Left ventricle myocardium superior (tissue), 1 donor: ENCODE results near the gene KCTD15. TPM values are rescaled to one million over a fixed set of nuclear protein-coding genes. Genes with fewer than 3 reads are reported as not detected.

ENCODE experiments used
- ATAC-seq: fragments of 200-7000 bp; cut with Tn5 transposase; one replicate; pipeline ENCODE4 v1.9.1; 2020; ENCODE audit warnings: mild to moderate bottlenecking, moderate library complexity
- DNase-seq: peaks from one replicate; pipeline ENCODE4 v3.0.0-alpha.2; 2020
- intact Hi-C: fragments of 100-400 bp; cut with micrococcal nuclease; formaldehyde crosslinking; loops from one replicate; pipeline ENCODE4 v1.11.0; 2022
- total RNA-seq: library from RNA; stranded (reverse); fragmentation: NEBNext Ultra II Directional; extraction: Animal tissue kit (Norgen Biotek cat#: 25700); gene quantifications from one replicate; pipeline ENCODE4 v1.2.1, GENCODE V29; 2021
- donor health status: DM: no; HTN: yes; CAD: no; lungs with severe emphysema.

The KCTD15 gene
- total RNA-seq, 1 donor from 2014 or later = 9.6 TPM

DNA sequence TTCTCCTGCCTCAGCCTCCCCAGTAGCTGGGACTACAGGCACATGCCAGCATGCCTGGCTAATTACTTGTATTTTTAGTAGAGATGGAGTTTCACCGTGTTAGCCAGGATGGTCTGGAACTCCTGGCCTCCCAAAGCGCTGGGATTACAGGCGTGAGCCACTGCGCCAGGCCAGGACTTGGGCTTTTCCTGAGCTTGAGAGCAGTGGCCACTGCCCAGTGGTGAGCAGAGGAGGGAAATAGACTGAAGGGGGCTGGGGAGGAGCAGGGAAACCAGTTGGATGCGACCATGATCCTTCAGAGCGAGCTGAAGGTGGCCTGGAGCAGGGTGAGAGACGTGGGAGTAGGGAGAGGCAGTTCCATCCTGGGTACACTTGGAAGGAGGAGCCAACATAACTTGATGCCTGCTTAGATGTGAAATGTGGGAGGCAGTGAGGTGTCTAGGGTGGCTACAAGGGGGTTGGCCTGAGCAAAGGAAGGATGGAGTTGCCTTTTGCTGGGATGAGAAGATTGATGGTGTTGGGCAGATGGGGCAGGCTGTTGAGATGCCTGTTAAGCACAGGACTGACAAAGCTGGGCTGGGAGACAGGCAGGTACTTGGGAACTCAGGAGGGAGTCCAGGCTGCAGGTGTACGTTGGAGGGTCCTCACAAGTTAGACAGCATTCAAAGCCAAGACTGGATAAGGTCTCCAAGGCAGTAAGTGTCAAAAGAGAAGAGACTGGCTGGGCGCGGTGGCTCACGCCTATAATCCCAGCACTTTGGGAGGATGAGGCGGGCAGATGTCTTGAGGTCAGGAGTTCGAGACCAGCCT, 31.8 kb downstream of the KCTD15 start:
- intact Hi-C loops = no loop called here

DNA sequence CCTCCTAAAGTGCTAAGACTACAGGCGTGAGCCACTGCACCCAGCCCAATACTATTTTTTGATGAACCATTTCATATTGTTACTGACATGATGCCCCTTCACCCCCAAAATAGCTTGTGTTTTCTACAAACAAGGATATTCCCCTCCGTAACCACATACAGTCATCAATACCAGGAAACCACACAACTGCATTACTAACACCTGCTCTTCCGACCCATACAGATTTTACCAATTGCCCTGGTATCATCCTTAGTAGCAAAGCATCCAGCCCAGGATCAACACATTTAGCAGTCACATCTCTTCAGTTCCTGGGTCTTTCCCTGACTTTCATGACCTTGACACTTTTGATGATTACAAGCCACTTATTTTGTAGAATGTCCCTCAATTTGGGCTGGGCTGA, 33.6 kb downstream of the KCTD15 start:
- intact Hi-C loops = no loop called here
- ATAC-seq (no peak), DNase-seq (no peak)

More for the DNA sequence above, 31.8 kb downstream of the KCTD15 start:
- ATAC-seq (no peak), DNase-seq (no peak)

DNA sequence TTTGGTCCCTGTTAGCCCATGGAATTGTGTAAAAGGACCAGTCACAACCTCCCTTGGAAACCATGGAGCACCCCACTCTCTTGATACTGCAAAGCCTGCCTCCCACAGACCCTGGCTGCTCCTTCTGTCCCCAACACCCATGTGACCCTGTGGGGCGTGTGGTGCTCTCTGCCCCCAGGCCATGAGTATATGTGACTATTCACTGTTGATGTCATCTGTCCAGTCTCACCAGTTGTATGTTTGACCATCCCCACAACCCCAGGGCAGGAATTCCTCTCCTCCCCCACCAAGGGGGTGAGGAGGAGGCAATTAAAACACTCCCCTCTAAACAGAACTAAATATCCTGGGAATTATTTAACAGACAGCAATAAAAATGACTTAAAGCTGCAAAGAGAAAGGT, 35.2 kb downstream of the KCTD15 start:
- intact Hi-C loops = no loop called here

DNA sequence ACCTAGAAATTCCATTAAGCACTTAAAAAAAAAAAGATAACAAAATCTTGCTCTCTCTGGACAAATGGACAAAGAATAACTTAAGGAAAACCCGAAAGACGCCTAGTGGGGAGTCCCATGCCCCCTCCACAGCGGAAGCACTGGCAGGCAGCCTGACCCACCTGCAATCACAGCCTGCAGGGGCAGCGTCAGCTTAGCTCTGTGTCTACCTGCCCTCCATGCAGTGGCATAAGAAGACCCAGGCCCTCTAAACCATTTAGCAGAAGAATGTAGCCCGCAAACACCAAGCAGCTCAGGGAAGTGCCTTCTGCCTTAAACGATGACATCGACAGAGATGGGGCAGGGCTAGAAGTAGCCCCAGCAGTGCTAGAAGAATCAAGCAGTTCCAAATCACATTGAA, 36.0 kb downstream of the KCTD15 start:
- no peak for ATAC-seq
- intact Hi-C loops = no loop called here
- no peak for DNase-seq

More for the DNA sequence above, 35.2 kb downstream of the KCTD15 start:
- ATAC-seq (no peak), DNase-seq (no peak)

DNA sequence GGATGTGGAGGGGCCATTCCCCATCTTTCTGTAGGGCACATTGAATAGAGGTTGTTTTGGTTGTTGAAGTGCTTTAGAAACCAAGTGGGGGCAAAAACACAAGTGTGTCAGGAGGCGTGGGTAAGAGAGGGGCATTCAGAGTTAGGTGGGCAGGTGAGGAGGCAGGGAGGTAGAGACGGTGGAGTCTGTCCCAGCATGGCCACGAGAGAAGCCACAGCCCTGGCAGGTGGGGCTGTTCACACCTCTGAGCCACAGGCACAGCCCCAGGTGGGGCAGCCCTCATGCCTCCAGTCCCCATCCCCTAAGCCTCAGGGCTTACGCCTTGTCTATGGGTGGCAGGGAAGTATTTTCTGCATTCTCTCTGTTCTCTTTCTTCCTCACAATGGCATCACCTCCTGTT, 43.7 kb downstream of the KCTD15 start:
- intact Hi-C loops = no loop called here
- DNase-seq = no peak
- no peak for ATAC-seq

DNA sequence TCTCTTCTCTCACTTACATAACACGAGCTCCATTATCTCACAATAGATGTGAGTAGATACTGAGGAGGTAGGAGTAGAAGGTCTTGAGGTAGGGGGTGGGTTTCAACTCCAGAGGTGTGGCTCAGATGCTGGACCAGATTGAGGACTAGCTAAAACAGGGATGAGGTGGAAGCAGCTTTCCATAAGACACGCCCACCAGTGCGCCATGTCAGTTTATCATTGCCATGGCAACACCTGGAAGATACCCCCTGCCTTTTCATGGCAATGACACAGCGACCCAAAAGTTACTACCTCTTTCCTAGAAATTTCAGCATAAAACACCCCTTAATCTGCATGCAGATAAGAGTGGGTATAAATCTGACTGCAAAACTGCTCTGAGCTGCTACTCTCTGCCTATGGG, 44.1 kb downstream of the KCTD15 start:
- DNase-seq (no peak), ATAC-seq (no peak)
- intact Hi-C loops = no loop called here

DNA sequence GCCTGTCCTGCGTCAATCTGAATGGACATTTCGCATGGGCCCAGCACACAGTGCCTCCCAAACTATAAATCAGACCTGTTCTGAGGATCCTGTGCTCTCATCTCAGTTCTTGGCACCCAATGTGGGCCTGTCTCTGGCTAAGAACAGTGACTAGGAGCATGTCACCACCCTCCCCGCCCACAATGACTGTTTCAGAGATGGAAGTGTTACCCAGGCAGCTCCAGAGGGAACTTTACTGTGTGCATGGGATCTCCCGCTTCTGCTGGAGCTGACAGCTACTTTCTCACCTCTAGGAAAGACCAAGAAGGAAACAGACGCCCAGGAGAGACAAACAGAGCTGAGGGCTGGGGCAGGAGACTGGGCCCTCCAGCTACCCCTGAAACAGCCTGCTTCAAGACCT, 45.0 kb downstream of the KCTD15 start:
- ATAC-seq = no peak
- intact Hi-C loops = no loop called here
- no peak for DNase-seq

DNA sequence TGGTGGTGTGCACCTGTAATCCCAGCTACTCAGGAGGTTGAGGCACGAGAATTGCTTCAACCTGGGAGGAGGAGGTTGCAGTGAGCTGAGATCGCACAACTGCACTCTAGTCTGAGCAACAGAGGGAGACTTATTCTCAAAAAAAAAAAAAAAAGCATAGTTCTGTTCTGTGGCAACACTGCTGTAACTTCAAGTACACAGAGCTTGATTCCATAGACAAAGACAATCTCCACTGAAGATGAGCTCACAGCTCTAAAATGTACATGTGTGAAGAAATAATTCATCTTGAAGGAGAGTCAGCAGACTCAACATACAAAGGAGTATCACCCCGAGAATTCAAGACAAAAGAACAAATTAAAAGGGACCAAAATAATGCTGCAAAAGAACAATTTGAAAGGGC, 47.8 kb downstream of the KCTD15 start:
- no peak for ATAC-seq
- intact Hi-C loops = no loop called here
- DNase-seq = no peak

DNA sequence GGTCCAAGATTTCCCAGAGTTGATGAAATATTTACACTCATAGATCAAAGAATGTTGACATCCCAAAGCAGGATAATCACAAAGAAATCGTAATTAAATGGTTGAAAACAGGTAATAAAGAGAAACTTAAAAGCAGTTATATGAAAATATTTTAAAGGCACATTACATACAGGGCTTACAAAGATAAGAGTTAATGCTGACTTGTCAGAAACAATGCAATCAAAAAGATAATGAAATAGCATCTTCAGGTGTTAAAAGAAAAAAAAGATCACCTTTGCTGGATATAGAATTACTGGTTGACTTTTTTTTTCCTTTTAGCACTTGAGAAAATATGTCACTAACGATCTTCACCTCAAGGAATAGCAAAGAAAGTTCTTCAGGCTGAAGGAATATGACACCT, 48.8 kb downstream of the KCTD15 start:
- intact Hi-C loops = no loop called here
- ATAC-seq (no peak), DNase-seq (no peak)

DNA sequence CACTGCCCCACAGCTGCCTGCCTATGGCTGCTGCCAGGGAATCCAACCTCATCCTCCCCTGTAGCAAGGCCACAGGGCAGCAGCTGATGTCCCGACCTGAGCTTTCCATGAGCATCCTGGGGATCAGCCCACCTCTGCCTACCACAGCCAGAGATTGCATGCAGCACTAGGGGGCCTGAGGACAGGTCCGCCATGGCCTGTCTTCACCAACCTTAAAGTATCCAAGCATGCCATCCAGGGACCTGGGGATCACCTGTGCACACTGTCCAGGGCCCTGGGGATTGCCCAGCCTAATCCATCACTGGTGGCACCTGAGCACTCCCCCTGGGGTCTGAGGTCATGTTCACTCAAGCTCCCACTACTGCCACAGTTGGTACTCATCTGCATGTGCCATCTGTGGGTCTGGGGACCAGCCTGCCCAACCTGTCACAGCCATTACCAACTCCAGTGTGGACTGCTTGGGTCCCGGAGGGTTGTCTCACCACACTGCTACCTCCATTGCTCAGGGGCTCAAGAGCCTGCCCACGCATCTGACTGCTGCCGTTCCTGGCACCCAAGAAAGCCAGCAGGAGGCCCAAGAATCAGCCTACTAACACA, 53.0 kb downstream of the KCTD15 start:
- DNase-seq = no peak
- ATAC-seq = no peak
- intact Hi-C loops = no loop called here

DNA sequence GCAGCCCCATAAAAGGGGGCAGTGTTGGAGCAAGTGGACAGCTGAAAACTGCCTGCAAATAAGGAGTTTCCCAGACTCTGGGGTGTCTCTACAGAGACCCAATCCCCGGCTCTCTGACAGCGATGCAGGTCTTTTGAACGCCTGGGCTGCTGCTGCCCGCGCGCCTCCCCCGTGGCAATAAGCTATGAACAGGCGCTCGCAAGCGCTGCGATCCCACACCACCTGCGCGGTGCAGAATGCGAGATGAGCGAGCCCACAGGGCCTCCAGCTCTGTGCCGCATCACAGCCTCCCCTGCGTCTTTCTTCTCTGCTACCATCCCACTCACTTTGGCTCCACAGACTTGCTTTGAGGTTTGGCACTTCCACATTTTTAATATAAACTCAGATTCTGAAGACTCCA, 62.3 kb downstream of the KCTD15 start:
- no peak for ATAC-seq
- no peak for DNase-seq
- intact Hi-C loops = no loop called here

DNA sequence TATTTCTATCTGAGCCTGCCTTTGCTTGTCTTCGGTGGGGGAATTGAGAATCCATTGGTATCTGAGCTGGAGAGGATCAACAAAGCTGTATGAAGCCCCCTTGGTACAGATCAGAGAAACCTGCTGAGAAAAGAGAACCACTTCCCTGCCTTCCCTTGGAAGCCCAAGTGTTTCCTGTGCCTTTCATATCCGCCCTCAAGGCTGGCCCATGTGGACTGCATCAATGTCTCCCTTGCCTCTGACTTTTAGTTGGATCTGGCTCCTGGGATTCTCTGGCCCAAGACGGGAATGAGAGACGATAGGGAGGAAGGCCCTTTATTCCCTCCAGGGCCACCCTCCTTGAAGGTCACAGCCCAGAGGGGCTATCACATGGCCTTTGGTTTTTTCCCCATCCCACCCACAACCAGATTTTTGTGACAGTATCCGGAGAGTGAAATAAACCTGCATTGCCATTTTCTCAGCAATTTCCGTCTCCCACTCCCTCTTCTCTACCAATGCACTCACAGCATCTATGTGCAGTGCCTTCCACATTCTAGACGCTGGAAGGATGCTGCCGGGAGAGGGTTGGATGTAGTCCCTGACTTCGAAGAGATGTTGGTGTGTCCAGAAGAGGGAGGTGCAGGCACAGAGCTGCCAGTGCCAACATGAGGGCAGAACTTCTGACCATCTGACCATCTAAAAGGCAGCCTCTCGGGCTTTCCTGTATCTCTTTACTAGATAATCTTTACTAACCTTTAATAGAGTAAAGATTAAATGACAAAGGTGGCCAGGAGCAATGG, 63.8 kb downstream of the KCTD15 start:
- intact Hi-C loops = no loop called here
- DNase-seq (no peak), ATAC-seq (no peak)

DNA sequence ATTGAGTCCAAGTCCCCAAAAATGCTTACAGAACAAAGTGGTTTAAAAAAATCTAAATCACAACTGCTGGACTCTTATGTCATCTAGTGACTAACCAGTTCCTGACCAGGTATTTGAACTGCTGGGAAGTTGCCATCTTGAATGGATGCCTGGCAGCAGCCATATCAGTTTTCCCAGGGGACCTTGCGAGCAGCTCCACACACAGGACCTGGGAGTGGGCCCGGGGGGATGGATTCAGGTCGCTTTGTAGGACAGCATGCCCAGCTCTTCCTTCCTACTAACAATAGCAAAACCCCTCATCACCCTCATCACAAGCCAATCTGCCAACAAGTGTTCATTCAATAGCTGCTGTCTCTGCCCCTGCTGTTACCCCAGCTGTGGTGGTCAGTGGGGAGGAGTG, 65.3 kb downstream of the KCTD15 start:
- ATAC-seq (no peak), DNase-seq (no peak)
- intact Hi-C loops = no loop called here

DNA sequence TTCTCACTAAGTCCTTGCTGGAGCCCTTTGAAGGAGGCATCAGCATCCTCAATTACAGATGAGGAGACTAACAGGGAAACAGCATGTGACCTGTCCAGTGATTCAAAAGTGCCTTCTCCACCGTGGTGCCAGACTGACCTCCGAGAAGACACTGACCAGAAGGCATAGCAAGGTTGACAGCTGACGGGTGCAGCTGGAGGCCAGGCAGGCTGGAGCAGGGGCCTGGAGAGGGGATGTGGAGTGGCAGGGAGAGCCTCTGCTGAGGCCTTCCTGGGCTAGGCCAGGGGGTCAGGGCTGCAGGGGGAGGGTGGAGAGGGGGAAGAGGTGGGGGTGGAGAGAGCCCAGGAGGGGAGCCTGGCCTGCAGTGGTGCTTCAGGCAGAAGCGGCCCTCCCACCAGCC, 66.3 kb downstream of the KCTD15 start:
- intact Hi-C loops = no loop called here
- ATAC-seq = peak; percentile 68
- peak; percentile 33 for DNase-seq

DNA sequence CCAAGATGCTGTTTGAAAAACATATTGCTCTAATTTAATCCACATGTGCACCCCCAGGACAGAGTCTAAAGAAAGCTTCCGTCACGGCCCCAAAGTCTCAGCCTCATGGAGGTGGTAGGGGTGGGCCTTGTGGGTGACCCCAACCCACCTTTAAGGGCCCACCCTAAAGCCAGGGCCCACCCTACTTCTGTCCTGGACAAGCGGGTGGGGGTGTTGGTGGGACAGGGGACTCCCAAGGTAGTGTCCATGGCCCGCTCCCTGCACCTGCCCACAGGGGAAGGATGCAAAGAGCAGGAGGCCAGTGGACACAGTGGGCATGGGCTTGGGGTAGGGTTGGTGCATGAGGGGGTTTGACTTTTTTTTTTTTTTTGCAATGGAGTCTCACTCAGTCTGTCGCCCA, 66.8 kb downstream of the KCTD15 start:
- intact Hi-C loops = no loop called here
- no peak for ATAC-seq
- DNase-seq = no peak

DNA sequence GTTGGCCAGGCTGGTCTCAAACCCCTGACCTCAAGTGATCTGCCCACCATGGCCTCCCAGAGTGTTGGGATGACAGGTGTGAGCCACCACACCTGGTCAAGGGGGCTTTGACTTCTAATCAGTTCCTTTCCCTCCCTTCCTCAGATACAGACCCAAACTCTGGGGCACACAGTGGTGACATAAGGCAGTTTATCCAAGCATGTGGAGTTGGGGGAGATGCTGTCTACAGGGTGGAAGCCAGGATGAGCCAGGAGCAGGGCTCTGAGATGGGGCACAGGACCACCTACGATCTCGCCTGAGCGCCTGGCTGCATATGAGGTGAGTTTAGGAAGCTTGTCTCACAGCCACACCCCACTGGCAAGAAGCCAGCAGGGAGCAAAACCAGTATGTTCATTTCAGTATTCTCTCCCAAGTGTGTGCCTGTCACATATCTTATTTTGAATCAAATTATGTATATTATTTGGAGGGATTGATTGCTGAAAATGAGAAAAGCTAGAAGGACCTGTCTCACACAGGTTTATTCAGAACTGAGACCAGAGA, 67.7 kb downstream of the KCTD15 start:
- DNase-seq (no peak), ATAC-seq (no peak)
- intact Hi-C loops = no loop called here

DNA sequence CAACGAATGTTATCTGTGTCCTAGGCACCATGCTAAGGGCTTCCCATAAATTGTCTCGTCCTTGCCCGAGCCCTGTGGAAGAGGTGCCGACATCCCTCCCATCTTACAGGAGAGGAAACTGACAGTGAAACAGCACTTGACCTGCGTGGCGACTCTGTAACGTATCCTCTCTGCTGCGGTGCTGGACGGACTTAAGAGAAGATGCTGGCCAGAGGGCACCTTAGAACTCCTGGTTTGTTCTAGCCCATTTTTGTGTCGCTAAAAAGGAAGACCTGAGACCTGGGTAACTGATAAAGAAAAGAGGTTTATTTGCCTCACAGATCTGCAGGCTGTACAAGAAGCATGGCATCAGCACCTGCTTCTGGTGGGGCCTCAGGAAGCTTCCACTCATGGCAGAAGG, 68.6 kb downstream of the KCTD15 start:
- DNase-seq = no peak
- no peak for ATAC-seq
- intact Hi-C loops = no loop called here
